H9 (cell line): Measurements from ENCODE around the gene RO60. TPM values are rescaled to one million over a fixed set of nuclear protein-coding genes. Genes with fewer than 3 reads are reported as not detected.

Source experiments
- DNase-seq: peaks from one replicate; pipeline ENCODE4 v3.0.0-alpha.2; 2017
- H2AFZ ChIP-seq: one replicate; pipeline ENCODE4 v1.6.1; 2013; ENCODE audit warnings: mild to moderate bottlenecking, low read length, control low read depth, moderate library complexity
- H2AK5ac ChIP-seq: 2 replicates; pipeline ENCODE4 v1.6.1; 2013; ENCODE audit warnings: low read length, control low read depth, mixed read lengths; ENCODE audit not compliant: insufficient read length
- H2BK120ac ChIP-seq: one replicate; pipeline ENCODE4 v1.6.1; 2013; ENCODE audit warnings: low read depth, mild to moderate bottlenecking, low read length, control low read depth, inconsistent platforms; ENCODE audit not compliant: poor library complexity, severe bottlenecking
- H2BK12ac ChIP-seq: 2 replicates; pipeline ENCODE4 v1.6.1; 2013; ENCODE audit warnings: low read length, control low read depth, mixed read lengths, low read depth; ENCODE audit not compliant: insufficient read length
- H2BK15ac ChIP-seq: 2 replicates; pipeline ENCODE4 v1.6.1; 2013; ENCODE audit warnings: low read depth, low read length, control low read depth
- H2BK20ac ChIP-seq: one replicate; pipeline ENCODE4 v1.6.1; 2013; ENCODE audit warnings: low read depth, mild to moderate bottlenecking, low read length, control low read depth, inconsistent platforms; ENCODE audit not compliant: poor library complexity, severe bottlenecking
- H2BK5ac ChIP-seq: 2 replicates; pipeline ENCODE4 v1.6.1; 2013; ENCODE audit warnings: low read length, control low read depth, mixed read lengths; ENCODE audit not compliant: insufficient read length
- H3K14ac ChIP-seq: 2 replicates; pipeline ENCODE4 v1.6.1; 2013; ENCODE audit warnings: low read length, control low read depth; ENCODE audit not compliant: insufficient read depth
- H3K18ac ChIP-seq: 2 replicates; pipeline ENCODE4 v1.6.1; 2013; ENCODE audit warnings: low read depth, mild to moderate bottlenecking, mixed read lengths, low read length, control low read depth; ENCODE audit not compliant: insufficient read length
- H3K23ac ChIP-seq: 2 replicates; pipeline ENCODE4 v1.6.1; 2013; ENCODE audit warnings: low read length, control low read depth, mixed read lengths, low read depth; ENCODE audit not compliant: insufficient read length
- H3K23me2 ChIP-seq: 2 replicates; pipeline ENCODE4 v1.6.1; 2013; ENCODE audit warnings: low read depth, mild to moderate bottlenecking, mixed read lengths, low read length, control low read depth; ENCODE audit not compliant: insufficient read length, poor library complexity, severe bottlenecking
- H3K27ac ChIP-seq: 2 replicates; pipeline ENCODE4 v1.5.1; 2013; ENCODE audit warnings: low read length, control low read depth, mixed read lengths, low read depth; ENCODE audit not compliant: insufficient read length
- H3K27me3 ChIP-seq: 2 replicates; pipeline ENCODE4 v1.6.1; 2013; ENCODE audit warnings: low read length, control low read depth, inconsistent platforms; ENCODE audit not compliant: insufficient read depth
- H3K4ac ChIP-seq: 2 replicates; pipeline ENCODE4 v1.6.1; 2013; ENCODE audit warnings: low read depth, mild to moderate bottlenecking, control low read depth, inconsistent platforms, low read length, moderate library complexity
- H3K4me1 ChIP-seq: 2 replicates; pipeline ENCODE4 v1.6.1; 2013; ENCODE audit warnings: low read length, control low read depth, inconsistent platforms; ENCODE audit not compliant: insufficient read depth
- H3K4me2 ChIP-seq: 2 replicates; pipeline ENCODE4 v1.6.1; 2013; ENCODE audit warnings: low read length, control low read depth, mixed read lengths; ENCODE audit not compliant: insufficient read length, insufficient read depth
- H3K56ac ChIP-seq: 2 replicates; pipeline ENCODE4 v1.6.1; 2013; ENCODE audit warnings: low read depth, mild to moderate bottlenecking, mixed read lengths, low read length, control low read depth; ENCODE audit not compliant: insufficient read length
- H3K79me1 ChIP-seq: 2 replicates; pipeline ENCODE4 v1.6.1; 2013; ENCODE audit warnings: low read depth, mild to moderate bottlenecking, moderate library complexity, low read length, control low read depth, inconsistent platforms; ENCODE audit not compliant: insufficient read depth, poor library complexity, severe bottlenecking
- H3K79me2 ChIP-seq: 2 replicates; pipeline ENCODE4 v1.6.1; 2013; ENCODE audit warnings: low read length, control low read depth, inconsistent platforms; ENCODE audit not compliant: insufficient read depth
- H3K9ac ChIP-seq: 2 replicates; pipeline ENCODE4 v1.6.1; 2013; ENCODE audit warnings: low read length, control low read depth, mixed read lengths; ENCODE audit not compliant: insufficient read length; ENCODE audit errors: extremely low read depth
- H3K9me3 ChIP-seq: one replicate; pipeline ENCODE4 v1.6.1; 2013; ENCODE audit warnings: low read depth, low read length, inconsistent platforms; ENCODE audit not compliant: control insufficient read depth
- H3T11ph ChIP-seq: one replicate; pipeline ENCODE4 v1.6.1; 2013; ENCODE audit warnings: mild to moderate bottlenecking, low read length, control low read depth, inconsistent platforms
- H4K20me1 ChIP-seq: one replicate; pipeline ENCODE4 v1.6.1; 2013; ENCODE audit not compliant: control insufficient read depth, insufficient read length, insufficient read depth
- H4K5ac ChIP-seq: 2 replicates; pipeline ENCODE4 v1.6.1; 2013; ENCODE audit warnings: low read depth, mild to moderate bottlenecking, mixed read lengths, low read length, control low read depth; ENCODE audit not compliant: insufficient read length
- H4K8ac ChIP-seq: replicated peaks from 2 replicates; pipeline ENCODE4 v1.6.1; 2013; ENCODE audit warnings: low read length, control low read depth, mixed read lengths, low read depth; ENCODE audit not compliant: insufficient read length
- H4K91ac ChIP-seq: 2 replicates; pipeline ENCODE4 v1.6.1; 2013; ENCODE audit warnings: low read depth, mild to moderate bottlenecking, moderate library complexity, mixed read lengths, low read length, control low read depth; ENCODE audit not compliant: insufficient read length
- H3K27ac Mint-ChIP-seq, 3 experiments: 2 replicates in 2 of 3; 3 replicates in 1 of 3; pipeline ENCODE4 v1.8.0; 2020 to 2021; ENCODE audit warnings: mixed read lengths in 3 of 3, mild to moderate bottlenecking in 1 of 3, moderate library complexity in 1 of 3
- H3K27me3 Mint-ChIP-seq: 2 replicates; pipeline ENCODE4 v1.8.0; 2021; ENCODE audit warnings: low read depth, mild to moderate bottlenecking, moderate library complexity, mixed read lengths
- H3K36me3 Mint-ChIP-seq, 3 experiments: 2 replicates in 2 of 3; 3 replicates in 1 of 3; pipeline ENCODE4 v1.8.0; 2020 to 2021; ENCODE audit warnings: low read depth in 3 of 3, mixed read lengths in 3 of 3; ENCODE audit not compliant: insufficient read depth in 1 of 3
- H3K4me1 Mint-ChIP-seq, 2 experiments: 2 replicates each; pipeline ENCODE4 v1.8.0; 2020; ENCODE audit warnings: mixed read lengths in 2 of 2
- H3K4me3 Mint-ChIP-seq, 2 experiments: 2 replicates in 1 of 2; 3 replicates in 1 of 2; pipeline ENCODE4 v1.8.0; 2020 to 2021; ENCODE audit warnings: mild to moderate bottlenecking in 2 of 2, mixed read lengths in 2 of 2, moderate library complexity in 1 of 2
- H3K9me3 Mint-ChIP-seq, 2 experiments: 2 replicates in 1 of 2; 3 replicates in 1 of 2; pipeline ENCODE4 v1.8.0; 2020; ENCODE audit warnings: mild to moderate bottlenecking in 2 of 2, mixed read lengths in 2 of 2, moderate library complexity in 1 of 2
- CTCF ChIP-seq: fragments of 200-600 bp; sonication (generic); conservative IDR thresholded peaks from 3 replicates; pipeline ENCODE4 v1.8.0; 2021; ENCODE audit warnings: antibody characterized with exemption, mild to moderate bottlenecking
- WGBS: extraction: QIAGEN DNeasy Blood & Tissue Kit; methylation state at CpG from one replicate; pipeline ENCODE4 v1.1.7; 2013; ENCODE audit warnings: missing lambda C conversion rate, low lambda C conversion rate, mixed read lengths; ENCODE audit not compliant: insufficient read length; ENCODE audit errors: extremely low coverage; 5-methylcytosine and 5-hydroxymethylcytosine counted together
- total RNA-seq: library from RNA; stranded (reverse); gene quantifications from 2 replicates; pipeline ENCODE4 v1.2.1, GENCODE V29; 2021

Gene RO60
- total RNA-seq, 1 experiment from 2014 or later, result 84.7 TPM

GRCh38 chr1:193011406-193011805 is 48.0 kb upstream of the RO60 start:
- no peak for DNase-seq
- no peak overlapping the region for H3K56ac ChIP-seq
- no peak overlapping the region for H2BK5ac ChIP-seq
- H2BK20ac ChIP-seq, result no peak overlapping the region
- H2AK5ac ChIP-seq, result no peak overlapping the region
- no peak overlapping the region for H2BK15ac ChIP-seq
- no peaks in the 10 kb centered on the region for H3K79me2 ChIP-seq
- Mint-ChIP-seq H3K9me3 (no peaks in the 10 kb centered on the region; a peak in 1 of 5 replicates), H3K4me3 (no peak overlapping the region), H3K27me3 (no peaks in the 10 kb centered on the region), H3K36me3 (peaks cover 0 to 5% (median under 1%) of the 10 kb centered on the region in 3 experiments; a peak in 3 of 7 replicates), H3K27ac (no peak overlapping the region), H3K4me1 (no peaks in the 10 kb centered on the region)
- H4K8ac ChIP-seq, result no peak overlapping the region
- no peak overlapping the region for H3T11ph ChIP-seq
- no peak overlapping the region for H3K4ac ChIP-seq
- H2BK12ac ChIP-seq, result no peak overlapping the region
- H3K14ac ChIP-seq, result no peak overlapping the region
- no peaks in the 10 kb centered on the region for H3K9me3 ChIP-seq
- no peak for TF ChIP-seq CTCF
- H3K27me3 ChIP-seq, result no peaks in the 10 kb centered on the region
- no peak overlapping the region for H3K9ac ChIP-seq
- no peak overlapping the region for H3K27ac ChIP-seq
- no peaks in the 10 kb centered on the region for H3K79me1 ChIP-seq
- no CpG with 5 or more reads among the region's 1 CpG for WGBS
- no peaks in the 10 kb centered on the region for H3K23me2 ChIP-seq
- no peak overlapping the region for H3K4me2 ChIP-seq
- no peak overlapping the region for H4K91ac ChIP-seq
- H3K4me1 ChIP-seq, result no peaks in the 10 kb centered on the region
- no peak overlapping the region for H2BK120ac ChIP-seq
- no peak overlapping the region for H2AFZ ChIP-seq
- H3K18ac ChIP-seq, result no peak overlapping the region
- H4K20me1 ChIP-seq, result no peaks in the 10 kb centered on the region
- no peak overlapping the region for H3K23ac ChIP-seq
- H4K5ac ChIP-seq, result no peak overlapping the region
